Measurements from ENCODE around the gene SLITRK1. TPM values are rescaled to one million over a fixed set of nuclear protein-coding genes. Genes with fewer than 3 reads are reported as not detected.

The SLITRK1 gene
- total RNA-seq (under 1 TPM in 1 of 4 donors, not detected in 3; 0.36 TPM), polyA plus RNA-seq (under 1 TPM in 2 of 3 donors, not detected in 1; 0.03 to 0.23 TPM)

- Histone ChIP-seq H3K9me3 (no peaks in the 10 kb centered on the region), H3K27ac (no peak within 1 kb of the TSS), H3K36me3 (no peaks in the 10 kb centered on the region), H3K27me3 (peaks cover 5 to 68% (median 40%) of the 10 kb centered on the region in 3 donors), H3K4me1 (peaks cover 0 to 40% (median 34%) of the 10 kb centered on the region in 4 donors), H3K4me3 (peak within 1 kb of the TSS in 2 of 4 donors; percentile 4 to 5)
- intact Hi-C loops (cut with DNase I): no loop called here
- TF ChIP-seq POLR2AphosphoS5 (IDR thresholded peaks at IDR 0.05) (peak in 1 of 4 donors; percentile 28), EP300 (IDR thresholded peaks at IDR 0.05) (no peak), CTCF (IDR thresholded peaks at IDR 0.05) (no peak), POLR2A (IDR thresholded peaks at IDR 0.05) (no peak)
- WGBS, 2 donors: 2 to 21% methylated on average over 32 of the region's 32 CpGs
- no peak for DNase-seq
Observed at GRCh38 chr13:83881917-83882605, at the start of gene SLITRK1. SLITRK1 (minus strand) TSS chr13:83882474; CDS start chr13:83881507, 967 bp downstream.

GRCh38 chr13:83929157-83929556 is 46.9 kb upstream of the SLITRK1 start:
- no peaks in the 10 kb centered on the region for H3K9me3 ChIP-seq
- H3K36me3 ChIP-seq: no peaks in the 10 kb centered on the region
- no peak overlapping the region for H3K27ac ChIP-seq
- no peaks in the 10 kb centered on the region for H3K27me3 ChIP-seq
- TF ChIP-seq POLR2AphosphoS5 (IDR thresholded peaks at IDR 0.05) (no peak), CTCF (IDR thresholded peaks at IDR 0.05) (no peak), EP300 (IDR thresholded peaks at IDR 0.05) (no peak), POLR2A (IDR thresholded peaks at IDR 0.05) (no peak)
- H3K4me1 ChIP-seq: no peaks in the 10 kb centered on the region
- 47 to 57% methylated on average over 4 of the region's 4 CpGs for WGBS, 2 donors
- no peak overlapping the region for H3K4me3 ChIP-seq
- no peak for DNase-seq
- intact Hi-C loops (cut with DNase I): no loop called here

- TF ChIP-seq POLR2A (IDR thresholded peaks at IDR 0.05): no peak
- TF ChIP-seq CTCF (IDR thresholded peaks at IDR 0.05): no peak
- TF ChIP-seq POLR2AphosphoS5 (IDR thresholded peaks at IDR 0.05): no peak
- TF ChIP-seq EP300 (IDR thresholded peaks at IDR 0.05): no peak
- Histone ChIP-seq H3K27ac (no peak overlapping the region), H3K36me3 (no peaks in the 10 kb centered on the region), H3K4me1 (no peaks in the 10 kb centered on the region), H3K27me3 (no peaks in the 10 kb centered on the region), H3K4me3 (no peak overlapping the region), H3K9me3 (no peaks in the 10 kb centered on the region)
- intact Hi-C loops (cut with DNase I): no loop called here
- DNase-seq: no peak
- 77 to 85% methylated on average over 6 of the region's 6 CpGs for WGBS, 2 donors
Observed at GRCh38 chr13:83919775-83920174, 37.5 kb upstream of the SLITRK1 start.

GRCh38 chr13:83914368-83914767 is 32.1 kb upstream of the SLITRK1 start:
- Histone ChIP-seq H3K4me3 (no peak overlapping the region), H3K27me3 (no peaks in the 10 kb centered on the region), H3K36me3 (no peaks in the 10 kb centered on the region), H3K9me3 (no peaks in the 10 kb centered on the region), H3K27ac (no peak overlapping the region), H3K4me1 (no peaks in the 10 kb centered on the region)
- DNase-seq: no peak
- 50 to 78% methylated on average over 4 of the region's 4 CpGs for WGBS, 2 donors
- intact Hi-C loops (cut with DNase I): no loop called here
- TF ChIP-seq POLR2AphosphoS5 (IDR thresholded peaks at IDR 0.05): no peak
- no peak for TF ChIP-seq EP300 (IDR thresholded peaks at IDR 0.05)
- TF ChIP-seq POLR2A (IDR thresholded peaks at IDR 0.05): no peak
- no peak for TF ChIP-seq CTCF (IDR thresholded peaks at IDR 0.05)
